Tibial nerve (tissue), 4 donors: ENCODE results near the gene COPE. TPM values are rescaled to one million over a fixed set of nuclear protein-coding genes. Genes with fewer than 3 reads are reported as not detected.
A peak's percentile ranks its signal among the peaks of the same experiment; 100 is the strongest.

Source experiments
- DNase-seq, 2 donors: peaks; one replicate each; pipeline ENCODE4 v3.0.0-alpha.2; 2019; ENCODE audit warnings: low spot score in 2 of 2
- H3K27ac ChIP-seq, 4 donors: fragments of 200-600 bp; sonication (generic) in 3 of 4; one replicate each; pipeline ENCODE4 v1.5.1; 2017 to 2019; ENCODE audit warnings: mild to moderate bottlenecking in 1 of 4
- H3K27me3 ChIP-seq, 2 donors: fragments of 200-600 bp; sonication (generic) in 1 of 2; one replicate each; pipeline versions ENCODE4 v1.5.1 to v1.6.0; 2017 to 2019
- H3K36me3 ChIP-seq, 3 donors: fragments of 200-600 bp; sonication (generic); one replicate each; pipeline ENCODE4 v1.5.1; 2018 to 2019
- H3K4me1 ChIP-seq, 4 donors: fragments of 200-600 bp; sonication (generic) in 3 of 4; one replicate each; pipeline ENCODE4 v1.5.1; 2017 to 2019
- H3K4me3 ChIP-seq, 4 donors: fragments of 200-600 bp; sonication (generic) in 3 of 4; one replicate each; pipeline ENCODE4 v1.5.1; 2017 to 2019; ENCODE audit warnings: mild to moderate bottlenecking in 1 of 4, moderate library complexity in 1 of 4
- H3K9me3 ChIP-seq, 4 donors: fragments of 200-600 bp; sonication (generic) in 3 of 4; one replicate each; pipeline ENCODE4 v1.5.1; 2017 to 2019
- EP300 ChIP-seq, 2 donors: sonication (generic); formaldehyde crosslinking; IDR thresholded peaks; one replicate each; pipeline ENCODE4 v1.6.1; 2017; ENCODE audit warnings: antibody characterized with exemption in 2 of 2, mild to moderate bottlenecking in 1 of 2
- POLR2A ChIP-seq, 2 donors: fragments of 450-650 bp; IDR thresholded peaks; one replicate each; pipeline ENCODE4 v1.6.1; 2017; ENCODE audit warnings: antibody characterized with exemption in 2 of 2, mild to moderate bottlenecking in 2 of 2, moderate library complexity in 2 of 2
- WGBS, 2 donors: methylation state at CpG; one replicate each; pipeline ENCODE4 v1.1.5; 2018; 5-methylcytosine and 5-hydroxymethylcytosine counted together
- total RNA-seq, 4 donors: library from RNA; depleted of rRNA; stranded (reverse); fragments of >200 nt; gene quantifications; one replicate each; pipeline ENCODE4 v1.1.0, GENCODE V29; 2016
- TF ChIP-seq, protein P1 (sequence below), 5 experiments: fragments of 200-600 bp in 3 of 5; fragments of 450-650 bp in 2 of 5; sonication (generic) in 3 of 5; IDR thresholded peaks; one replicate each; pipeline ENCODE4 v1.5.1; 2016 to 2019; ENCODE audit warnings: antibody characterized with exemption in 5 of 5, mild to moderate bottlenecking in 3 of 5, moderate library complexity in 2 of 5

Gene COPE
- total RNA-seq, 4 donors from 2014 or later, result 151 to 266 (median 183) TPM

GRCh38 chr19:18853755-18854427 is 65.3 kb downstream of the COPE start:
- no peaks in the 10 kb centered on the region for H3K9me3 ChIP-seq
- TF ChIP-seq EP300 (IDR thresholded peaks at IDR 0.05), result no peak
- TF ChIP-seq, protein P1, sequence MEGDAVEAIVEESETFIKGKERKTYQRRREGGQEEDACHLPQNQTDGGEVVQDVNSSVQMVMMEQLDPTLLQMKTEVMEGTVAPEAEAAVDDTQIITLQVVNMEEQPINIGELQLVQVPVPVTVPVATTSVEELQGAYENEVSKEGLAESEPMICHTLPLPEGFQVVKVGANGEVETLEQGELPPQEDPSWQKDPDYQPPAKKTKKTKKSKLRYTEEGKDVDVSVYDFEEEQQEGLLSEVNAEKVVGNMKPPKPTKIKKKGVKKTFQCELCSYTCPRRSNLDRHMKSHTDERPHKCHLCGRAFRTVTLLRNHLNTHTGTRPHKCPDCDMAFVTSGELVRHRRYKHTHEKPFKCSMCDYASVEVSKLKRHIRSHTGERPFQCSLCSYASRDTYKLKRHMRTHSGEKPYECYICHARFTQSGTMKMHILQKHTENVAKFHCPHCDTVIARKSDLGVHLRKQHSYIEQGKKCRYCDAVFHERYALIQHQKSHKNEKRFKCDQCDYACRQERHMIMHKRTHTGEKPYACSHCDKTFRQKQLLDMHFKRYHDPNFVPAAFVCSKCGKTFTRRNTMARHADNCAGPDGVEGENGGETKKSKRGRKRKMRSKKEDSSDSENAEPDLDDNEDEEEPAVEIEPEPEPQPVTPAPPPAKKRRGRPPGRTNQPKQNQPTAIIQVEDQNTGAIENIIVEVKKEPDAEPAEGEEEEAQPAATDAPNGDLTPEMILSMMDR (IDR thresholded peaks at IDR 0.05), result no peak
- H3K36me3 ChIP-seq, result peaks cover 0 to 91% (median 65%) of the 10 kb centered on the region in 3 donors
- no peak overlapping the region for H3K4me3 ChIP-seq
- H3K4me1 ChIP-seq, result peaks cover 0 to 24% (median 23%) of the 10 kb centered on the region in 4 donors
- H3K27ac ChIP-seq, result no peak overlapping the region
- WGBS, 2 donors, result 82 to 85% methylated on average over 12 to 15 of the region's 17 CpGs
- no peaks in the 10 kb centered on the region for H3K27me3 ChIP-seq
- DNase-seq, result no peak

DNA sequence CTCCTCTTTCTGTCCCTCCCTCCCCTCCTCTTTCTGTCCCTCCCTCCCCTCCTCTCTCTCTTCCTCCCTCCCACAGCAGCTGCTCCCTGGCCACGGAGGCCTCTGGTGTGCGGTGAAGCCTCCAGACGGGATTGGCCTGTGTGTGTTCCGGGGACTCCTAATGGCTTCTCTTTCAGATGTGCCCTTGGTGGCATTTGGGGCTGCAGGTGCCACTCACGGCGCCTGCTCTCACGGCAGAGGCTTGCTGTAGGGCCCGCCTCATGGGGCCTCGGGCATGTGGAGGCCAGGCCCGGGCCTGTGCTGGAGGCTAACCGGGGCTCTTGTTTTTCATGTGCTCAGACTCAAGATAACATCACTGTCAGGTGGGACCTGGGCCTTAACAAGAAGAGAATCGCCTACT is 66.5 kb downstream of the COPE start:
- peaks cover 0 to 36% (median 34%) of the 10 kb centered on the region in 4 donors for H3K4me1 ChIP-seq
- H3K27me3 ChIP-seq, result no peaks in the 10 kb centered on the region
- H3K27ac ChIP-seq, result no peak overlapping the region
- no peak for DNase-seq
- TF ChIP-seq EP300 (IDR thresholded peaks at IDR 0.05) (no peak), POLR2A (IDR thresholded peaks at IDR 0.05) (no peak)
- TF ChIP-seq, protein P1 (IDR thresholded peaks at IDR 0.05), result no peak
- peaks cover 0 to 78% (median 56%) of the 10 kb centered on the region in 3 donors for H3K36me3 ChIP-seq
- H3K9me3 ChIP-seq, result no peaks in the 10 kb centered on the region
- 85 to 87% methylated on average over 12 of the region's 12 CpGs for WGBS, 2 donors
- H3K4me3 ChIP-seq, result no peak overlapping the region

GRCh38 chr19:18851673-18852325 is 67.4 kb downstream of the COPE start:
- Histone ChIP-seq H3K4me1 (peaks cover 0 to 45% (median 42%) of the 10 kb centered on the region in 4 donors), H3K9me3 (no peaks in the 10 kb centered on the region), H3K27ac (peak overlapping the region in 1 of 4 donors; percentile 84), H3K4me3 (no peak overlapping the region), H3K36me3 (peaks cover 0 to 70% (median 51%) of the 10 kb centered on the region in 3 donors), H3K27me3 (no peaks in the 10 kb centered on the region)
- TF ChIP-seq, protein P1 (IDR thresholded peaks at IDR 0.05), result no peak
- TF ChIP-seq POLR2A (IDR thresholded peaks at IDR 0.05), result no peak
- TF ChIP-seq EP300 (IDR thresholded peaks at IDR 0.05), result no peak
- no peak for DNase-seq
- 93% methylated on average over 24 to 29 of the region's 31 CpGs for WGBS, 2 donors

DNA sequence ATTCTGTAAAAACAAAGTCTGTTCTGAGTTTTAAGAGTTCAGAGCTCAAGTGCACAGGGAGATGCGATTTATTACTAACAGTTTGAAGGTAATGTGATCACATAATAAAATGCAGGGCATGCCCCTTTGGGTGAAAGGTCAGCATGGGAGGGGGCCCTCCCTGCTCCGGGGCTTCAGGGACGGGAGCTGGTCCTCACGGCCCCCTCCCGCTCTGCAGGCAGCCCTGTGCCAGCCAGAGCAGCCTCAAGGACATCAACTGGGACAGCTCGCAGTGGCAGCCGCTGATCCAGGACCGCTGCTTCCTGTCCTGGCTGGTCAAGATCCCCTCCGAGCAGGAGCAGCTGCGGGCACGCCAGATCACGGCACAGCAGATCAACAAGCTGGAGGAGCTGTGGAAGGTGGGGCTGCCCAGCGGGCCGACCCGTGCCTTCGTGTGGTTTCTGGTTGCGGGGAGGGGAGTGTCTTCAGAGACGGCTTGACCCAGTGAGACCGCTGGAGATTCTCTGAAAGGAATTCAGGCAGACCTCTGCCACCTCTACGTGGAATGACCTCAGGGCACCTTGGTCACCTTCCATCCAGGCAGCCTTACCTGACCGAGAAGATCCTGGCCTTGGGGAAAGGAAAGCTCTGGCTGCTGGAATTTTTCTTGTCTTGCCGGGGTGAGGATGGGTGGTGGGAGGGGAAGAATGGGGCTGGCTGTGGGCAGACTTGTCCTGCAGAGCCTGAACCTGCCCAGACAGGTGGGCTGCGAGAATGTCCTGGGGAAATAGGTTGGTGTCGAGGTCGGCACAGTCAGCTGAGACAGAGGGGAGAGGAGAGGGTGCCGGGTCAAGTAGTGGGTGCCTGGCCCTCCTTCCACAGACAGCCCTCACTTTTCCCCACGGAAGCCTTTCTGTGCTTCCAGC is 68.5 kb downstream of the COPE start:
- H3K4me1 ChIP-seq, result peaks cover 0 to 55% (median 44%) of the 10 kb centered on the region in 4 donors
- peaks cover 0 to 65% (median 45%) of the 10 kb centered on the region in 3 donors for H3K36me3 ChIP-seq
- H3K4me3 ChIP-seq, result no peak overlapping the region
- DNase-seq, result no peak
- H3K9me3 ChIP-seq, result no peaks in the 10 kb centered on the region
- WGBS, 2 donors, result 70 to 75% methylated on average over 25 of the region's 27 CpGs
- no peaks in the 10 kb centered on the region for H3K27me3 ChIP-seq
- TF ChIP-seq, protein P1 (IDR thresholded peaks at IDR 0.05), result no peak
- TF ChIP-seq EP300 (IDR thresholded peaks at IDR 0.05) (no peak), POLR2A (IDR thresholded peaks at IDR 0.05) (no peak)
- H3K27ac ChIP-seq, result peak overlapping the region in 3 of 4 donors; percentile 67 to 84 (median 81)
